ENCODE data around the gene SUMF2. TPM values are rescaled to one million over a fixed set of nuclear protein-coding genes. Genes with fewer than 3 reads are reported as not detected.

Gene SUMF2
- total and polyA plus RNA-seq, 2 of the 13 experiments (the other 11 are each of a cell fraction or from before 2014, with no cell fraction given), result 48.9 to 54.4 TPM

- TF ChIP-seq ZBTB4 (CRISPR knock-in tag; IDR thresholded peaks at IDR 0.05; ENCODE audit: borderline replicate concordance) (0 out of 2 replicates have a peak, but pooled peaks have one; percentile 23), SKIL (CRISPR knock-in tag; IDR thresholded peaks at IDR 0.05; ENCODE audit: borderline replicate concordance) (peak; percentile 56; the same call in 1 of the 2 replicates), ZNF3 (CRISPR knock-in tag; IDR thresholded peaks at IDR 0.05) (no peak), CCDC6 (CRISPR knock-in tag; IDR thresholded peaks at IDR 0.05) (0 out of 2 replicates have a peak, but pooled peaks have one; percentile 10), CREM (IDR thresholded peaks at IDR 0.05) (peak; percentile 9; the same call in 1 of the 2 replicates), CREM (CRISPR knock-in tag; IDR thresholded peaks at IDR 0.05) (no peak), NR0B2 (CRISPR knock-in tag; IDR thresholded peaks at IDR 0.05) (no peak), RFX1 (IDR thresholded peaks at IDR 0.05) (no peak), DR1 (CRISPR knock-in tag; IDR thresholded peaks at IDR 0.05) (peak; percentile 72), BRD4 (CRISPR knock-in tag; IDR thresholded peaks at IDR 0.05) (peak; percentile 65; the same call in 1 of the 2 replicates), ETV6 (CRISPR knock-in tag; conservative IDR thresholded peaks at IDR 0.05) (no peak), CBX2 (IDR thresholded peaks at IDR 0.05; ENCODE audit: low read depth, low read length) (no peak), CBX2 (CRISPR knock-in tag; IDR thresholded peaks at IDR 0.05; ENCODE audit: low read depth) (no peak), ZNF382 (CRISPR knock-in tag; IDR thresholded peaks at IDR 0.05; ENCODE audit: borderline replicate concordance) (no peak), SP140L (CRISPR knock-in tag; IDR thresholded peaks at IDR 0.05; ENCODE audit: borderline replicate concordance) (no peak), ZNF333 (CRISPR knock-in tag; IDR thresholded peaks at IDR 0.05; ENCODE audit: borderline replicate concordance) (peak; percentile 59; the same call in 1 of the 2 replicates), ZNF350 (CRISPR knock-in tag; IDR thresholded peaks at IDR 0.05; ENCODE audit: borderline replicate concordance, low read depth) (peak; percentile 77), NR2F1 (CRISPR knock-in tag; IDR thresholded peaks at IDR 0.05) (no peak), ZNF558 (CRISPR knock-in tag; IDR thresholded peaks at IDR 0.05; ENCODE audit: borderline replicate concordance) (peak; percentile 65; the same call in 1 of the 2 replicates), ZSCAN31 (CRISPR knock-in tag; IDR thresholded peaks at IDR 0.05; ENCODE audit: low read depth) (peak; percentile 81), HIVEP1 (CRISPR knock-in tag; IDR thresholded peaks at IDR 0.05) (peak; percentile 61; the same call in 1 of the 2 replicates), NR2C2 (CRISPR knock-in tag; IDR thresholded peaks at IDR 0.05; ENCODE audit: borderline replicate concordance) (peak; percentile 38; the same call in 1 of the 2 replicates), ARNT (IDR thresholded peaks at IDR 0.05) (no peak), ZNF605 (CRISPR knock-in tag; IDR thresholded peaks at IDR 0.05) (peak; percentile 91), ZNF224 (CRISPR knock-in tag; IDR thresholded peaks at IDR 0.05) (peak; percentile 76; the same call in 1 of the 2 replicates), CEBPG (CRISPR knock-in tag; IDR thresholded peaks at IDR 0.05) (peak; percentile 98)
Observed at GRCh38 chr7:56033671-56034432, 30.2 kb upstream of the SUMF2 start (continued).

Measured in HepG2 (cell line).